Activated CD8-positive, alpha-beta memory T cell treated with anti-CD3 and anti-CD28 coated beads, Interleukin-2, amount 10 ng/mL, durations not matched to agents 7 days and 5 days (primary cell): ENCODE data around the gene SBNO2. TPM values are rescaled to one million over a fixed set of nuclear protein-coding genes. Genes with fewer than 3 reads are reported as not detected.

Experiments
- ATAC-seq: fragments of 150-1000 bp; cut with Tn5 transposase; one replicate; pipeline ENCODE4 v1.10.0; 2021; ENCODE audit warnings: moderate library complexity
- CTCF ChIA-PET: fragments of 350-600 bp; sonication (Branson Sonifier 250); formaldehyde crosslinking; loops from one replicate; lab custom pipeline; 2021; ENCODE audit warnings: antibody characterized with exemption; lab: Charles Lee
- DNase-seq: peaks from one replicate; pipeline ENCODE4 v3.0.0-alpha.2; 2020
- H3K27ac Mint-ChIP-seq: one replicate; pipeline ENCODE4 v1.8.0; 2021; ENCODE audit warnings: mild to moderate bottlenecking, mixed read lengths
- H3K27me3 Mint-ChIP-seq: one replicate; pipeline ENCODE4 v1.8.0; 2021; ENCODE audit warnings: mixed read lengths
- H3K36me3 Mint-ChIP-seq: one replicate; pipeline ENCODE4 v1.8.0; 2021; ENCODE audit warnings: mild to moderate bottlenecking, mixed read lengths
- H3K4me1 Mint-ChIP-seq: one replicate; pipeline ENCODE4 v1.8.0; 2021; ENCODE audit warnings: mixed read lengths
- H3K4me3 Mint-ChIP-seq: one replicate; pipeline ENCODE4 v1.8.0; 2021; ENCODE audit warnings: mild to moderate bottlenecking, moderate library complexity, mixed read lengths
- H3K9me3 Mint-ChIP-seq: one replicate; pipeline ENCODE4 v1.8.0; 2022; ENCODE audit warnings: low read depth, mixed read lengths
- total RNA-seq, 2 experiments: library from RNA; stranded (reverse); gene quantifications; one replicate each; pipeline ENCODE4 v1.2.3, GENCODE V29; 2021

Gene SBNO2
- total RNA-seq, 2 experiments from 2014 or later, result 50.6 to 74.7 TPM

GRCh38 chr19:1199531-1199930, 25.5 kb upstream of the SBNO2 start:
- Mint-ChIP-seq H3K36me3 (no peaks in the 10 kb centered on the region), H3K27ac (no peak overlapping the region), H3K27me3 (no peaks in the 10 kb centered on the region), H3K4me1 (peaks cover 13% of the 10 kb centered on the region), H3K4me3 (no peak overlapping the region), H3K9me3 (no peaks in the 10 kb centered on the region)
- ATAC-seq (no peak), DNase-seq (no peak)
- CTCF ChIA-PET, result interaction anchor here (1.0 kb wide), 2 partner anchors 86 to 118 kb away, joined by 3 to 7 read pairs; no protein-coding TSS in a partner anchor

GRCh38 chr19:1189419-1189818, 15.4 kb upstream of the SBNO2 start:
- H3K9me3 Mint-ChIP-seq, result no peaks in the 10 kb centered on the region
- peaks cover 22% of the 10 kb centered on the region for H3K4me1 Mint-ChIP-seq
- ATAC-seq, result peak; percentile 43
- H3K36me3 Mint-ChIP-seq, result no peaks in the 10 kb centered on the region
- CTCF ChIA-PET, result no interaction called here
- H3K4me3 Mint-ChIP-seq, result no peak overlapping the region
- DNase-seq, result peak; percentile 61
- H3K27me3 Mint-ChIP-seq, result no peaks in the 10 kb centered on the region
- H3K27ac Mint-ChIP-seq, result peak overlapping the region; percentile 48

GRCh38 chr19:1183543-1184172, 9.6 kb upstream of the SBNO2 start:
- Mint-ChIP-seq H3K27ac (no peak overlapping the region), H3K4me3 (no peak overlapping the region), H3K4me1 (peaks cover 12% of the 10 kb centered on the region), H3K27me3 (peaks cover 8% of the 10 kb centered on the region), H3K9me3 (no peaks in the 10 kb centered on the region), H3K36me3 (no peaks in the 10 kb centered on the region)
- ATAC-seq (no peak), DNase-seq (no peak)
- CTCF ChIA-PET, result no interaction called here

GRCh38 chr19:1182727-1183126, 8.7 kb upstream of the SBNO2 start:
- Mint-ChIP-seq H3K27ac (no peak overlapping the region), H3K27me3 (peaks cover 8% of the 10 kb centered on the region), H3K9me3 (no peaks in the 10 kb centered on the region), H3K4me3 (no peak overlapping the region), H3K36me3 (no peaks in the 10 kb centered on the region), H3K4me1 (peaks cover 13% of the 10 kb centered on the region)
- DNase-seq (no peak), ATAC-seq (no peak)
- CTCF ChIA-PET, result no interaction called here

GRCh38 chr19:1182068-1182467, 8.0 kb upstream of the SBNO2 start:
- ATAC-seq (no peak), DNase-seq (no peak)
- Mint-ChIP-seq H3K4me3 (no peak overlapping the region), H3K9me3 (no peaks in the 10 kb centered on the region), H3K27ac (no peak overlapping the region), H3K36me3 (no peaks in the 10 kb centered on the region), H3K4me1 (peaks cover 16% of the 10 kb centered on the region), H3K27me3 (peaks cover 8% of the 10 kb centered on the region)
- CTCF ChIA-PET, result no interaction called here

- H3K9me3 Mint-ChIP-seq, result no peaks in the 10 kb centered on the region
- H3K27me3 Mint-ChIP-seq, result peaks cover 8% of the 10 kb centered on the region
- CTCF ChIA-PET, result no interaction called here
- H3K4me1 Mint-ChIP-seq, result peaks cover 16% of the 10 kb centered on the region
- H3K4me3 Mint-ChIP-seq, result no peak overlapping the region
- no peak overlapping the region for H3K27ac Mint-ChIP-seq
- DNase-seq, result no peak
- H3K36me3 Mint-ChIP-seq, result no peaks in the 10 kb centered on the region
- no peak for ATAC-seq
These were observed 7.5 kb upstream of the SBNO2 start for GRCh38 chr19:1181606-1182005.

GRCh38 chr19:1177322-1178114, 3.5 kb upstream of the SBNO2 start:
- CTCF ChIA-PET, result interaction anchor here (0.7 to 2.3 kb wide), 5 partner anchors 10 to 67 kb away, joined by 3 to 6 read pairs (median 4); no protein-coding TSS in a partner anchor
- Mint-ChIP-seq H3K4me3 (no peak overlapping the region), H3K27me3 (peaks cover 8% of the 10 kb centered on the region), H3K9me3 (no peaks in the 10 kb centered on the region), H3K36me3 (no peaks in the 10 kb centered on the region), H3K27ac (no peak overlapping the region), H3K4me1 (peaks cover 25% of the 10 kb centered on the region)
- DNase-seq, result no peak
- ATAC-seq, result no peak

GRCh38 chr19:1173159-1173844, 766 bp downstream of the SBNO2 start:
- H3K36me3 Mint-ChIP-seq, result peaks cover 6% of the 10 kb centered on the region
- H3K9me3 Mint-ChIP-seq, result no peaks in the 10 kb centered on the region
- CTCF ChIA-PET, result interaction anchor here (1.0 kb wide), 1 partner anchor 71 kb away, joined by 3 read pairs; no protein-coding TSS in a partner anchor
- H3K27me3 Mint-ChIP-seq, result no peaks in the 10 kb centered on the region
- DNase-seq, result peak; percentile 51
- peak overlapping the region; percentile 93 for H3K27ac Mint-ChIP-seq
- ATAC-seq, result peak; percentile 35
- H3K4me3 Mint-ChIP-seq, result peak overlapping the region; percentile 90
- H3K4me1 Mint-ChIP-seq, result peaks cover 40% of the 10 kb centered on the region

GRCh38 chr19:1172353-1173158, 1.5 kb downstream of the SBNO2 start:
- Mint-ChIP-seq H3K9me3 (no peaks in the 10 kb centered on the region), H3K27ac (peak overlapping the region; percentile 68), H3K27me3 (no peaks in the 10 kb centered on the region), H3K36me3 (peaks cover 6% of the 10 kb centered on the region), H3K4me1 (peaks cover 37% of the 10 kb centered on the region), H3K4me3 (peak overlapping the region; percentile 90)
- no peak for DNase-seq
- CTCF ChIA-PET, result no interaction called here
- no peak for ATAC-seq

GRCh38 chr19:1171755-1172352, 2.2 kb downstream of the SBNO2 start:
- Mint-ChIP-seq H3K9me3 (no peaks in the 10 kb centered on the region), H3K36me3 (peaks cover 6% of the 10 kb centered on the region), H3K27ac (no peak overlapping the region), H3K4me3 (peak overlapping the region; percentile 90), H3K27me3 (no peaks in the 10 kb centered on the region), H3K4me1 (peaks cover 34% of the 10 kb centered on the region)
- DNase-seq (no peak), ATAC-seq (no peak)
- CTCF ChIA-PET, result no interaction called here

GRCh38 chr19:1170938-1171754, 2.9 kb downstream of the SBNO2 start:
- peaks cover 34% of the 10 kb centered on the region for H3K4me1 Mint-ChIP-seq
- H3K9me3 Mint-ChIP-seq, result no peaks in the 10 kb centered on the region
- CTCF ChIA-PET, result no interaction called here
- DNase-seq (no peak), ATAC-seq (no peak)
- H3K27ac Mint-ChIP-seq, result no peak overlapping the region
- H3K36me3 Mint-ChIP-seq, result peaks cover 9% of the 10 kb centered on the region
- no peak overlapping the region for H3K4me3 Mint-ChIP-seq
- no peaks in the 10 kb centered on the region for H3K27me3 Mint-ChIP-seq
